Measurements from ENCODE around the gene APBB1IP. TPM values are rescaled to one million over a fixed set of nuclear protein-coding genes. Genes with fewer than 3 reads are reported as not detected.
A peak's percentile ranks its signal among the peaks of the same experiment; 100 is the strongest.

The APBB1IP gene
- total and polyA plus RNA-seq, 11 donors, result 0.81 to 19.6 (median 1.7) TPM

GRCh38 chr10:26430641-26431163 lies 7.4 kb upstream of the APBB1IP start:
- H3K9me3 ChIP-seq, result no peaks in the 10 kb centered on the region
- intact Hi-C loops (cut with DNase I), result no loop called here
- H3K27me3 ChIP-seq, result peaks cover 0 to 5% (median 0%) of the 10 kb centered on the region in 9 donors
- peak overlapping the region in 1 of 12 donors; percentile 16 for H3K4me3 ChIP-seq
- ATAC-seq, result peak in 2 of 4 donors; percentile 36 to 39
- no peak for DNase-seq
- TF ChIP-seq POLR2A (IDR thresholded peaks at IDR 0.05), result no peak
- no peak for TF ChIP-seq CTCF (IDR thresholded peaks at IDR 0.05)
- 56 to 69% (median 64%) methylated on average over 4 of the region's 4 CpGs for WGBS, 4 donors
- H3K36me3 ChIP-seq, result no peaks in the 10 kb centered on the region
- H3K27ac ChIP-seq, result peak overlapping the region in 1 of 12 donors; percentile 86
- peaks cover 0 to 40% (median 0%) of the 10 kb centered on the region in 12 donors for H3K4me1 ChIP-seq

- WGBS, 4 donors, result 88 to 100% (median 91%) methylated on average over 1 of the region's 1 CpG
- H3K27ac ChIP-seq, result no peak overlapping the region
- intact Hi-C loops (cut with DNase I), result no loop called here
These were observed 5.2 kb upstream of the APBB1IP start for GRCh38 chr10:26432938-26433337.

GRCh38 chr10:26435852-26436251 lies 2.3 kb upstream of the APBB1IP start:
- DNase-seq (no peak), ATAC-seq (no peak)
- no peak overlapping the region for H3K4me3 ChIP-seq
- intact Hi-C loops (cut with DNase I), result no loop called here
- H3K4me1 ChIP-seq, result peaks cover 0 to 57% (median 0%) of the 10 kb centered on the region in 12 donors
- no peaks in the 10 kb centered on the region for H3K9me3 ChIP-seq
- WGBS, 4 donors, result 93 to 100% (median 96%) methylated on average over 1 of the region's 1 CpG
- no peaks in the 10 kb centered on the region for H3K36me3 ChIP-seq
- TF ChIP-seq POLR2A (IDR thresholded peaks at IDR 0.05) (no peak), CTCF (IDR thresholded peaks at IDR 0.05) (no peak)
- H3K27ac ChIP-seq, result peak overlapping the region in 1 of 12 donors; percentile 97
- H3K27me3 ChIP-seq, result peaks cover 0 to 41% (median 14%) of the 10 kb centered on the region in 9 donors

More at GRCh38 chr10:26432938-26433337, 5.2 kb upstream of the APBB1IP start:
- H3K9me3 ChIP-seq, result no peaks in the 10 kb centered on the region
- DNase-seq, result no peak
- ATAC-seq, result peak in 1 of 4 donors; percentile 36
- no peak for TF ChIP-seq POLR2A (IDR thresholded peaks at IDR 0.05)
- no peak for TF ChIP-seq CTCF (IDR thresholded peaks at IDR 0.05)
- H3K27me3 ChIP-seq, result peaks cover 0 to 25% (median 2%) of the 10 kb centered on the region in 9 donors
- no peaks in the 10 kb centered on the region for H3K36me3 ChIP-seq
- no peak overlapping the region for H3K4me3 ChIP-seq
- peaks cover 0 to 58% (median 0%) of the 10 kb centered on the region in 12 donors for H3K4me1 ChIP-seq

- peaks cover 0 to 41% (median 14%) of the 10 kb centered on the region in 9 donors for H3K27me3 ChIP-seq
- intact Hi-C loops (cut with DNase I), result no loop called here
- peaks cover 0 to 51% (median 0%) of the 10 kb centered on the region in 12 donors for H3K4me1 ChIP-seq
- DNase-seq (no peak), ATAC-seq (no peak)
- no peak for TF ChIP-seq CTCF (IDR thresholded peaks at IDR 0.05)
- no peak for TF ChIP-seq POLR2A (IDR thresholded peaks at IDR 0.05)
- no peaks in the 10 kb centered on the region for H3K9me3 ChIP-seq
- peak overlapping the region in 1 of 12 donors; percentile 97 for H3K27ac ChIP-seq
- 62 to 68% (median 67%) methylated on average over 2 of the region's 2 CpGs for WGBS, 4 donors
- H3K4me3 ChIP-seq, result no peak overlapping the region
- H3K36me3 ChIP-seq, result no peaks in the 10 kb centered on the region
These were observed 1.3 kb upstream of the APBB1IP start for GRCh38 chr10:26436848-26437247.

Data from heart left ventricle (tissue), 16 donors.